ENCODE data around the gene PCDHGB4.
"Not testable (repeated sequence)": the region's sequence is repeated elsewhere in the genome, so short reads cannot be mapped to it uniquely, and the experiment has no call there.

PCDHGB4 gene

DNA sequence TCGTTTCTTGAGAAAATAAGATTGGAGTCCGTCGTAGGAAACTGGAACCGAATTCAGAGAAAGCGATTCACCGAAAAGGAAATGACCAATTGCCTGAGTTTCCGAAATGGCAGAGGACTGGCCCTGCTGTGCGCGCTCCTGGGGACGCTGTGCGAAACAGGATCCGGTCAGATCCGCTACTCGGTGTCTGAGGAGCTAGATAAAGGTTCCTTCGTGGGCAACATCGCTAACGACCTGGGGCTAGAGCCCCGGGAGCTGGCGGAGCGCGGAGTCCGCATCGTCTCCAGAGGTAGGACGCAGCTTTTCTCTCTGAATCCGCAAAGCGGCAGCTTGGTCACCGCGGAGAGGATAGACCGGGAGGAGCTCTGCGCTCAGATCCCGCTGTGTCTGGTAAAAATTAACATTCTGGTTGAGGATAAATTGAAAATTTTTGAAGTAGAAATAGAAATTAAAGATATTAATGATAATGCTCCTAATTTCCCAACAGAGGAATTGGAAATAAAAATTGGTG, 43.5 kb upstream of the PCDHGB4 start:
- H3K4me1 Mint-ChIP-seq: no peaks in the 10 kb centered on the region
- TF ChIP-seq, protein P1, sequence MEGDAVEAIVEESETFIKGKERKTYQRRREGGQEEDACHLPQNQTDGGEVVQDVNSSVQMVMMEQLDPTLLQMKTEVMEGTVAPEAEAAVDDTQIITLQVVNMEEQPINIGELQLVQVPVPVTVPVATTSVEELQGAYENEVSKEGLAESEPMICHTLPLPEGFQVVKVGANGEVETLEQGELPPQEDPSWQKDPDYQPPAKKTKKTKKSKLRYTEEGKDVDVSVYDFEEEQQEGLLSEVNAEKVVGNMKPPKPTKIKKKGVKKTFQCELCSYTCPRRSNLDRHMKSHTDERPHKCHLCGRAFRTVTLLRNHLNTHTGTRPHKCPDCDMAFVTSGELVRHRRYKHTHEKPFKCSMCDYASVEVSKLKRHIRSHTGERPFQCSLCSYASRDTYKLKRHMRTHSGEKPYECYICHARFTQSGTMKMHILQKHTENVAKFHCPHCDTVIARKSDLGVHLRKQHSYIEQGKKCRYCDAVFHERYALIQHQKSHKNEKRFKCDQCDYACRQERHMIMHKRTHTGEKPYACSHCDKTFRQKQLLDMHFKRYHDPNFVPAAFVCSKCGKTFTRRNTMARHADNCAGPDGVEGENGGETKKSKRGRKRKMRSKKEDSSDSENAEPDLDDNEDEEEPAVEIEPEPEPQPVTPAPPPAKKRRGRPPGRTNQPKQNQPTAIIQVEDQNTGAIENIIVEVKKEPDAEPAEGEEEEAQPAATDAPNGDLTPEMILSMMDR (IDR thresholded peaks at IDR 0.05): no peak
- H3K27ac Mint-ChIP-seq: no peak overlapping the region
- peaks cover 87% of the 10 kb centered on the region for H3K9me3 Mint-ChIP-seq
- DNase-seq: no peak
- no peaks in the 10 kb centered on the region for H3K27me3 Mint-ChIP-seq (ENCODE audit: low read depth, poor library complexity)
- H3K4me3 Mint-ChIP-seq: no peak overlapping the region
- peaks cover 18% of the 10 kb centered on the region for H3K36me3 Mint-ChIP-seq (ENCODE audit: low read depth)

DNA sequence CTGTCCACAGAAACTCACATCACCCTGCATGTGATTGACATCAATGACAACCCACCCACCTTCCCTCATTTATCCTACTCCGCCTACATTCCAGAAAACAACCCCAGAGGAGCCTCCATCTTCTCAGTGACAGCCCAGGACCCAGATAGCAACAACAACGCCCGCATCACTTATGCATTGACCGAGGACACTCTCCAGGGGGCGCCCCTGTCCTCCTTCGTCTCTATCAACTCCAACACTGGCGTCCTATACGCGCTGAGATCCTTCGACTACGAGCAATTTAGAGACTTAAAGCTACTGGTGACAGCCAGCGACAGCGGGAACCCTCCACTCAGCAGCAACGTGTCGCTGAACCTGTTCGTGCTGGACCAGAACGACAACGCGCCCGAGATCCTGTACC, 42.2 kb upstream of the PCDHGB4 start:
- peaks cover 21% of the 10 kb centered on the region for H3K36me3 Mint-ChIP-seq (ENCODE audit: low read depth)
- H3K4me3 Mint-ChIP-seq: no peak overlapping the region
- H3K27me3 Mint-ChIP-seq (ENCODE audit: low read depth, poor library complexity): peaks cover 4% of the 10 kb centered on the region
- peaks cover 87% of the 10 kb centered on the region for H3K9me3 Mint-ChIP-seq
- no peak for DNase-seq
- H3K4me1 Mint-ChIP-seq: no peaks in the 10 kb centered on the region
- TF ChIP-seq, protein P1 (IDR thresholded peaks at IDR 0.05): no peak
- H3K27ac Mint-ChIP-seq: no peak overlapping the region

DNA sequence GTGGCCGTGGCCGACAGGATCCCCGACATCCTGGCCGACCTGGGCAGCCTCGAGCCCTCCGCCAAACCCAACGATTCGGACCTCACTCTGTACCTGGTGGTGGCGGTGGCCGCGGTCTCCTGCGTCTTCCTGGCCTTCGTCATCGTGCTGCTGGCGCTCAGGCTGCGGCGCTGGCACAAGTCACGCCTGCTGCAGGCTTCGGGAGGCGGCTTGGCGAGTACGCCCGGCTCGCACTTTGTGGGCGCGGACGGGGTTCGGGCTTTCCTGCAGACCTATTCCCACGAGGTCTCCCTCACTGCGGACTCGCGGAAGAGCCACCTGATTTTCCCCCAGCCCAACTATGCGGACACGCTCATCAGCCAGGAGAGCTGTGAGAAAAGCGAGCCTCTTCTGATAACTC, 41.5 kb upstream of the PCDHGB4 start:
- Mint-ChIP-seq H3K9me3 (peaks cover 90% of the 10 kb centered on the region), H3K36me3 (ENCODE audit: low read depth) (peaks cover 22% of the 10 kb centered on the region)
- not testable (repeated sequence) for H3K27me3 Mint-ChIP-seq (ENCODE audit: low read depth, poor library complexity)

DNA sequence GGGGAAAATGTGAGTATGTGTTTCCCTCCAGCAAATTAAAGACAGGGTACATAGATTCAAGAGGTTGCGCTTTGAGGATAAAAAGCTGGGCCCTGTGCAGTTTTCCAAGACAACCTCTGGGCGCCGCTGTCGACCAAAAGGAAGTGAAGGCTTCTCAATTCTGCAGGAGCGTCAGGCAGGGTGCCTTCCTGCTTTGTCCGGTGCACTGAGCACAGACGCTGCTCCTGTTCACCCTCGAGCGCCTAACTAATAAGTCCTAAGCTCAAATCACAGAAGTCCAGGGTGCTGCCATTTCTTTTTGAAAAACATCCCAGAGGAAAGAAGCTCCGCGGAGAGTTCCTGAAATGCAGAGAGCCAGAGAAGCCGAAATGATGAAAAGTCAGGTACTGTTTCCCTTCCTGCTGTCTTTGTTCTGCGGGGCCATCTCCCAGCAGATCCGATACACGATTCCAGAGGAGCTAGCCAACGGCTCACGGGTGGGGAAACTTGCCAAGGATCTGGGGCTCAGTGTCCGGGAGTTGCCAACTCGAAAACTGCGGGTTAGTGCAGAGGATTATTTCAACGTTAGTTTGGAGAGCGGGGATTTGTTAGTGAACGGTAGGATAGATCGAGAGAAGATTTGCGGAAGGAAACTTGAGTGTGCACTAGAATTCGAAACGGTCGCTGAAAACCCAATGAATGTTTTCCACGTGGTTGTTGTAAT, 37.4 kb upstream of the PCDHGB4 start, which contains the start of gene PCDHGB1:
PCDHGB1 (plus strand) TSS at position 183 of the 703 bp plus-strand sequence; CDS start at position 345, 162 bp downstream.
- H3K4me3 Mint-ChIP-seq: peak within 1 kb of the TSS; percentile 71
- H3K9me3 Mint-ChIP-seq: peaks cover 88% of the 10 kb centered on the region
- H3K27ac Mint-ChIP-seq: no peak within 1 kb of the TSS
- H3K36me3 Mint-ChIP-seq (ENCODE audit: low read depth): peaks cover 37% of the 10 kb centered on the region
- no peaks in the 10 kb centered on the region for H3K4me1 Mint-ChIP-seq
- TF ChIP-seq, protein P1 (IDR thresholded peaks at IDR 0.05): peak; percentile 38
- DNase-seq: peak; percentile 38
- H3K27me3 Mint-ChIP-seq (ENCODE audit: low read depth, poor library complexity): peaks cover 4% of the 10 kb centered on the region

More for the DNA sequence above, 41.5 kb upstream of the PCDHGB4 start:
- not testable (repeated sequence) for H3K4me3 Mint-ChIP-seq, H3K27ac Mint-ChIP-seq, DNase-seq, H3K4me1 Mint-ChIP-seq

DNA sequence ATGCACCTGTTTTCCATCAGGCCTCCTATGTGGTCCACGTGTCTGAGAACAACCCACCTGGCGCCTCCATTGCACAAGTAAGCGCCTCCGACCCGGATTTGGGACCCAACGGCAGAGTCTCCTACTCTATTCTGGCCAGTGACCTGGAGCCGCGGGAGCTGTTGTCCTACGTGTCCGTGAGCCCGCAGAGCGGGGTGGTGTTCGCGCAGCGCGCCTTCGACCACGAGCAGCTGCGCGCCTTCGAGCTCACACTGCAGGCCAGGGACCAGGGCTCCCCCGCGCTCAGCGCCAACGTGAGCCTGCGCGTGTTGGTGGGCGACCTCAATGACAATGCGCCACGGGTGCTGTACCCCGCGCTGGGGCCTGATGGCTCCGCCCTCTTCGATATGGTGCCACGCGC, 35.9 kb upstream of the PCDHGB4 start:
- TF ChIP-seq, protein P1 (IDR thresholded peaks at IDR 0.05): no peak
- peaks cover 41% of the 10 kb centered on the region for H3K36me3 Mint-ChIP-seq (ENCODE audit: low read depth)
- no peak for DNase-seq
- no peaks in the 10 kb centered on the region for H3K4me1 Mint-ChIP-seq
- H3K9me3 Mint-ChIP-seq: peaks cover 91% of the 10 kb centered on the region
- peaks cover 4% of the 10 kb centered on the region for H3K27me3 Mint-ChIP-seq (ENCODE audit: low read depth, poor library complexity)
- no peak overlapping the region for H3K4me3 Mint-ChIP-seq
- H3K27ac Mint-ChIP-seq: no peak overlapping the region

DNA sequence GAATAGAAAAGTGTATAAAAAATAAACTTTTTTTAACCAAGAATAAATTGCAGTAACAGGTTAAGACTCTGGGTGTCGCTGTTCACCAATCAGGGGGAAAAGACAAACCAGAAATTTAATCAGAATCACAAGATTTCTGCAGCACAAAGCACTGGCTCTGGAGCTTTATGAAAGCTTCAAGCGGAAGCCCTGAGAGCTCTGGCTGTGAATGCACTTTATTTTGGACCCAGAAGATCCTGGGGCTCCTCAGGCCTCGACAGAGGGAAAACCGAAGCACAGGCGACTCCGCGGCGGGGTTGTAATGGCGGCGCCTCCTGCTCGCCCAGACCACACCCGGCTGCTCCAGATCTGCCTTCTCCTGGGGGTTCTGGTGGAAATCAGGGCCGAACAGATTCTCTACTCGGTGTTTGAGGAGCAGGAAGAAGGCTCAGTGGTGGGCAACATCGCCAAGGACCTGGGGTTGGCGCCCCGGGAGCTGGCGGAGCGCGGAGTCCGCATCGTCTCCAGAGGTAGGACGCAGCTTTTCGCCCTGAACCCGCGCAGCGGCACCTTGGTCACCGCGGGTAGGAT, 32.5 kb upstream of the PCDHGB4 start, which contains the start of gene PCDHGA4:
PCDHGA4 (plus strand) TSS at position 122 of the 570 bp plus-strand sequence; CDS start at position 209, 87 bp downstream.
- H3K27ac Mint-ChIP-seq: no peak within 1 kb of the TSS
- DNase-seq: no peak
- no peaks in the 10 kb centered on the region for H3K4me1 Mint-ChIP-seq
- H3K27me3 Mint-ChIP-seq (ENCODE audit: low read depth, poor library complexity): peaks cover 2% of the 10 kb centered on the region
- peaks cover 45% of the 10 kb centered on the region for H3K36me3 Mint-ChIP-seq (ENCODE audit: low read depth)
- TF ChIP-seq, protein P1 (IDR thresholded peaks at IDR 0.05): no peak
- peaks cover 91% of the 10 kb centered on the region for H3K9me3 Mint-ChIP-seq
- H3K4me3 Mint-ChIP-seq: no peak within 1 kb of the TSS
